Measurements from ENCODE around the gene PCDH12.

PCDH12 gene

DNA sequence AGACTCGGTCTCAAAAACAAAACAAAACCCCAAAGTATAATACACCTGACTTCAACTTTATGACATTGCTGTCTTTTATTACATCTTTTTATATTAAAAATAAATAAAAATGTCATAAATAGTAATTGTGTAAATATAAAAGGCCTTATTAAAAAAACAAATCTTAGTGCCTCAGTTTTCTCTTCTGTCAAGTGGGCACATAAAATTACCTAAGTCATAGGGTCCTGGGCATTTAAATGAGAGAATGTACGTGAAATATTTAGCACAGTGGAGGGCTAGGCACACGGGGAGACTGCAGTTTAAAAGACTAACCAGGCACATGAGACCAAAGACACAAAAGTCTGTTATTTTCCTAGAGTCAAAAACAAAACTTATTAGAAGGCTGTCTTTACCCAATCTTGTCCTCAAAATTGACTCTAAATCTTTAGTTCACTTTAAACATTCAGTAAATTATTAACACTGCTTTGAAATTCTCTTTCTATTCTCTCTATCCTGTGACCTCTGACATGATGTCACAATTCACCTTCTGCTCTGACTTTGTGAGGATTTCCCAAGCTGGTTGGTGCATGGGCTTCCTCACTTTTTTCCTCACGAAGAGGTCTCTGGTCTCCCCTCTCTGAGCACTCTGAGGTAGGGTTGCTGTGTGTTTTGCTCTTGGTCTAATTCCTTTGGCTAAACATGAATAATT lies 8.4 kb upstream of the PCDH12 start:
- no peak for TF ChIP-seq ZFX (IDR thresholded peaks at IDR 0.05)

DNA sequence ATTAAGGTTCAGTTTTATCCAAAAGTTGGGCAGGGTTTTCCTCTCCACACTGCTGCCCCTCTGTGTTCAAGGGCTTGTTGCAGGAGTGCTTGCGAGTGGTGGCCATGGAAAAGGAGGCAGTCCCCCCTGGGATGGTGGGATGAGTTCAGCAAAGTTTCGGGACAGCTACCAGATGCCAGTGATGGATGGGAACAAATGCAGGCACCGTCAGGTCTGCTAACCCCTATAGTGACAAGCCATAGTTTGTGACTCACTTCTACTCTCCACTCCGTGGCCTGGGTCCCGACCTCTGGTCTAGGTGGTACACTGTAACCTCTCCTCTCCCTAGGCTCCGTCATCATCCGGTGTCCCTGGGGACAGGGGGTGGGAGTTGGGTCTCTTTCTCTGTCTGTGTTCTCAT lies 7.1 kb upstream of the PCDH12 start:
- no peak overlapping the region for H3K27ac ChIP-seq

More for the DNA sequence above, 8.4 kb upstream of the PCDH12 start:
- no peak overlapping the region for H3K27ac ChIP-seq

DNA sequence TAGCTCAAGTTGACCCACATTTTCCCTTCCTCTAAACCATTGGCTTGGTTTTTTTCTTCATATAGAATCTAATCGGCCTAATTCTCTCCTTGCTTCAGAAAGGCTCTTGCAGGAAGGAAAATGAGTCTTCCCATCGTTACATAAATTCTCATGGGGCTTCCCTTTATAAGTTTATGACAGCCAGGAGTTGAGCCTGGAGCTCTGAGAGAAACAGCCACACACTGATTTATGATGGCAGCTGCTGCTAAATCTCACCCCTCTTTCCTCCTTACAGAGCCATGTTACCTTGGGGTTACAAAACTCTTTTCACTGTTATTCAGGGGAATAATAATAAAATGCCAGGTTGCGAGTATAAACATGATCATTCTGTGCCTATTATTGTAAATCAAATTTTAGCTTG lies 5.7 kb upstream of the PCDH12 start:
- no peak overlapping the region for H3K27ac ChIP-seq
- TF ChIP-seq ZFX (IDR thresholded peaks at IDR 0.05): no peak
- TF ChIP-seq, protein P1, sequence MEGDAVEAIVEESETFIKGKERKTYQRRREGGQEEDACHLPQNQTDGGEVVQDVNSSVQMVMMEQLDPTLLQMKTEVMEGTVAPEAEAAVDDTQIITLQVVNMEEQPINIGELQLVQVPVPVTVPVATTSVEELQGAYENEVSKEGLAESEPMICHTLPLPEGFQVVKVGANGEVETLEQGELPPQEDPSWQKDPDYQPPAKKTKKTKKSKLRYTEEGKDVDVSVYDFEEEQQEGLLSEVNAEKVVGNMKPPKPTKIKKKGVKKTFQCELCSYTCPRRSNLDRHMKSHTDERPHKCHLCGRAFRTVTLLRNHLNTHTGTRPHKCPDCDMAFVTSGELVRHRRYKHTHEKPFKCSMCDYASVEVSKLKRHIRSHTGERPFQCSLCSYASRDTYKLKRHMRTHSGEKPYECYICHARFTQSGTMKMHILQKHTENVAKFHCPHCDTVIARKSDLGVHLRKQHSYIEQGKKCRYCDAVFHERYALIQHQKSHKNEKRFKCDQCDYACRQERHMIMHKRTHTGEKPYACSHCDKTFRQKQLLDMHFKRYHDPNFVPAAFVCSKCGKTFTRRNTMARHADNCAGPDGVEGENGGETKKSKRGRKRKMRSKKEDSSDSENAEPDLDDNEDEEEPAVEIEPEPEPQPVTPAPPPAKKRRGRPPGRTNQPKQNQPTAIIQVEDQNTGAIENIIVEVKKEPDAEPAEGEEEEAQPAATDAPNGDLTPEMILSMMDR (conservative IDR thresholded peaks at IDR 0.05): no peak

More for the DNA sequence above, 7.1 kb upstream of the PCDH12 start:
- TF ChIP-seq, protein P1 (conservative IDR thresholded peaks at IDR 0.05): no peak
- no peak for TF ChIP-seq ZFX (IDR thresholded peaks at IDR 0.05)

DNA sequence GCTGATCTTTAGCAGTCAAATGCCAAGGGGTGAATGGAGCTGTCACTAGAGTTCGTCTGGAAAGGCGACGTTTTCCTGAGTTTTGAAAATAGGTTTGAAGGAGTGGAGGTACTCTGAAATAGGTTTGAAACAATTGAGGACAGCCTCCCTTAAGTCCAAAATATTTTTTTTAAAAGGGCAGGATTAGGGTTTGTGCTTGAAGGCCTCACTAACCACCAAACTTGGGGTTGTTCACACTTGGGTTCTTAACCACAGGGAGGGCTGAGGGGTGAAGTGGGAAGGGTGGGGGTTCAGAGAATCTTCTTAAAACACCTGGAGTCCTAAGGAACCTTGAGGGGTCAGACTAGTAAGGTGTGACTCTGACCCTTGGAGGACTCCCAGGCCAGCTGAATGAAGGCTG lies 3.5 kb upstream of the PCDH12 start:
- TF ChIP-seq, protein P1 (conservative IDR thresholded peaks at IDR 0.05): no peak
- no peak for TF ChIP-seq ZFX (IDR thresholded peaks at IDR 0.05)
- no peak overlapping the region for H3K27ac ChIP-seq

DNA sequence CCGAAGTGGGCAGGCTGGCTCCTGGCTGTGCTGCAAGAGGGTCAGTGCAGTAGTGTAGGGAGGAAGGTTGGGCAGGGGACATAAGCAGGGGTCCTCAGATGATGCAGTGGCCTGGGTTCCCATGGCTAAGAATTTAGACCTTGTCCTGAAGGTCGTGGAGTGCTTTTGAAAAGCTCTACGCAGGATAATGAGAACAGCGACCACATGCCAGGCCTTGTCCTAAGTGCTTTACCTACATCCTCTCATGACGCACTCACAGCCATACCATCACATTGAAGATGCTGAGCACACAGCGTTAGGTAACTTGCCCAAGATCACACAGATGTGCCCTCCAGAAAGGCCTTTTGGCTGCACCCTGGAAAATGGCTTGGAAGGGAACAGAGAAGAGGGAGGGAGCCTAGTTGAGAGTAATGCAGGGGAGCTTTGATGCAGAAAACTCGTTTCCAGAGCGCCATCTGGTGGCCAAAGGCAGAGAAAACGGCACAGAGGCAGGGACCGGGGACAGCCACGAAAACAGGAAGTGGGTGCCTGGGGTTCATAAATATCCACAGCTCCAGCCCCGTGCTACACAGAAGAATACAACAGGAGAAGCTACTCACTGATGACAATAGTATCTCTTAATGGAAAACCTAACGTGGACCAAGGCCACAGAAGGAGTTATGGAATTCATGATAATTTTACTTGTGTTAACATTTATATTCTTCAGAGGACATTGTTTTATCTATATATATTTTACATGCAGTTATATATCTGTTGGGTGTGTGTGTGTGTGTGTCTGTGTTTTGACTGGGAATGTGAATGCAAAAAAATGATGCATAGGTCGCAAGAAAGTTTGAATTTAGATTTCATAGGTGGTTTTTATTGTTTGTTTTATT lies 2.7 kb upstream of the PCDH12 start:
- no peak overlapping the region for H3K27ac ChIP-seq
- TF ChIP-seq, protein P1 (conservative IDR thresholded peaks at IDR 0.05): peak; percentile 88
- no peak for TF ChIP-seq ZFX (IDR thresholded peaks at IDR 0.05)

DNA sequence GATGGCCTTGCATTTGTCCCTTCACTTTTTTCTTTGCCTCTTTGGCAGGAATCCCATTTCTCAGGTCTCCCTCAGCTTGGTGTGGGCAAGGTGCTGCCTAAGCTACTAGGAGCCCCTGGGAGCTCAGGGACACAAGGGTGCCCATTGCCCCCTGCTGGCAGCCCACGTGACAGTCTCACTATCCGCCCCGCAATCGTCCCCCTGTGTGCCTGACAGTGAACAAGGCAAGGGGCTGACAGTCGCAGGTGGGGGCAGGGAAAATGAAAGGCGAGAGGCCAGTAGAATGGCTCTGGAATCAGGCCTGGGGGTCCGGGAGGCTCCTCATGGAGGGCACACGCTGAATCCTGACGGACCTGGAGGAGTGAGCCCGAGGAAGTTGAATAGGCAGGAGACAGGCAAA lies 2.0 kb upstream of the PCDH12 start:
- TF ChIP-seq ZFX (IDR thresholded peaks at IDR 0.05): no peak
- TF ChIP-seq, protein P1 (conservative IDR thresholded peaks at IDR 0.05): no peak
- no peak overlapping the region for H3K27ac ChIP-seq

DNA sequence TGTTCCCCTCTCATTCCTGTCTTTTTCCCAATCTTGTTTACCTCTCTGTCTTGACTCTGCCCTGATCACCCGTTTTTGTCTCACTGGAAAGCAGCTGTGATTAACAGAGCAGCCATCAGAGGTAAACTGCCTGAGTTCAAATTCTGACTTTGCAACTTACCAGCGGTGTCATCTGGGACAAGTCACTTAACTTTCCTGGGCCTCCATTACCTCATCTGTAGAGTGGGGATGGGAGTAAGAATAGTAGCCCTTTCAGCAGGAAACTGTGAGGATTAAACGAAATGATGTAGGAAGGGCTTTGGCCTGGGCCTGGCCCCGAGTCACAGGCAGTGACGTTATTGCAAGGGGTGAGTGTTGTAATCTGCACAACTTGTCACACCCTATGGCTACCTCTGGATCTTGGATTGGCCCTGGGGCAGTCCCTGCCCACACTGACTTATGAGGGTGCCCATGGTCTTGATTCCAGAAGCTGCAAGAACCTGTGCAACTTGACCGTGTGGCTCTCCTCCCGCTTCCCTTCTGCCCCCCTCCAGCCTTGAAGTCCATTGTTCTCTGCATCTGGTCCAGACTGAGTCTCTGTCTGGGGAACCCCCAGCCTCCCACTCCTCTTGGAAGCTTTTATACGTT lies 657 bp upstream of the PCDH12 start:
- no peak for TF ChIP-seq ZFX (IDR thresholded peaks at IDR 0.05)
- TF ChIP-seq, protein P1 (conservative IDR thresholded peaks at IDR 0.05): no peak
- H3K27ac ChIP-seq: no peak overlapping the region

Measured in C4-2B (cell line).